B cell (primary cell): ENCODE data around the gene C1QTNF6.

ENCODE experiments used
- CTCF ChIP-seq: fragments of 200-600 bp; IDR thresholded peaks from one replicate; pipeline ENCODE4 v1.8.0; 2022; ENCODE audit warnings: antibody characterized with exemption, mild to moderate bottlenecking
- EZH2 ChIP-seq: IDR thresholded peaks from 2 replicates; pipeline ENCODE4 v1.6.1; 2012; ENCODE audit warnings: borderline replicate concordance, low read depth, mild to moderate bottlenecking, moderate library complexity, low read length; ENCODE audit not compliant: insufficient read depth, poor library complexity, severe bottlenecking

GRCh38 chr22:37176464-37177061 lies 11.5 kb downstream of the C1QTNF6 start:
- TF ChIP-seq CTCF (no peak), EZH2 (no peak)
